ENCODE measurements around the gene MARS2. TPM values are rescaled to one million over a fixed set of nuclear protein-coding genes. Genes with fewer than 3 reads are reported as not detected.
A peak's percentile ranks its signal among the peaks of the same experiment; 100 is the strongest.

MARS2 gene
- polyA plus RNA-seq, 2 of the 4 experiments (the other 2 are of a cell fraction), result 9.0 to 10.9 TPM

- no peak for TF ChIP-seq HMGXB4 (CRISPR knock-in tag; IDR thresholded peaks at IDR 0.05; ENCODE audit: borderline replicate concordance)
- no peak for TF ChIP-seq RAD21 (conservative IDR thresholded peaks at IDR 0.05 in 1 of 2, IDR thresholded peaks at IDR 0.05 in 1 of 2)
- no peak for TF ChIP-seq TFCP2L1 (CRISPR knock-in tag; IDR thresholded peaks at IDR 0.05)
- TF ChIP-seq HDAC2 (IDR thresholded peaks at IDR 0.05), result no peak
- TF ChIP-seq JUN (IDR thresholded peaks at IDR 0.05), result no peak; a peak in 1 of 5 replicates
These were observed 1.0 kb downstream of the MARS2 start (continued) for GRCh38 chr2:197705912-197706838.

DNA sequence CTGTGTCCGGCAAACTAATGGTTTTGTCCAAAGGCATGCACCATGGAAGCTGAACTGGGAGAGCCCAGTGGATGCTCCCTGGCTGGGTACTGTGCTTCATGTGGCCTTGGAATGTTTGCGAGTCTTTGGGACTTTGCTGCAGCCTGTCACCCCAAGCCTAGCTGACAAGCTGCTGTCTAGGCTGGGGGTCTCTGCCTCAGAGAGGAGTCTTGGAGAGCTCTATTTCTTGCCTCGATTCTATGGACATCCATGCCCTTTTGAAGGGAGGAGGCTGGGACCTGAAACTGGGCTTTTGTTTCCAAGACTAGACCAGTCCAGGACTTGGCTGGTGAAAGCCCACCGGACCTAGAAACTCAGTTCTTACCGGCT, 1.7 kb downstream of the MARS2 start:
- Histone ChIP-seq H3K4me1 (peaks cover 30% of the 10 kb centered on the region), H3K27ac (peak overlapping the region in 1 of 2 experiments; percentile 7; a peak in 1 of 6 replicates), H3K4me3 (peak overlapping the region; percentile 64), H3K9me3 (no peaks in the 10 kb centered on the region), H3K4me2 (peak overlapping the region; percentile 87)
- POLR2A ChIA-PET, result no interaction called here
- peak in 1 of 2 experiments; percentile 11; a peak in 3 of 6 replicates for ATAC-seq
- CTCF ChIA-PET, result interaction anchor here (0.7 to 2.1 kb wide), 5 partner anchors 9 to 115 kb away, joined by 3 to 10 read pairs (median 3); no protein-coding TSS in a partner anchor
- TF ChIP-seq HOXB13 (CRISPR knock-in tag; IDR thresholded peaks at IDR 0.05; ENCODE audit: low read depth) (no peak), RCOR1 (IDR thresholded peaks at IDR 0.05; ENCODE audit: low read depth, low read length) (no peak), KDM1A (IDR thresholded peaks at IDR 0.05; ENCODE audit: low read depth) (no peak), ZSCAN20 (CRISPR knock-in tag; IDR thresholded peaks at IDR 0.05) (no peak), JUN (IDR thresholded peaks at IDR 0.05) (no peak), NR3C1 (IDR thresholded peaks at IDR 0.05) (no peak)
- WGBS (ENCODE audit: missing lambda C conversion rate), result 68% methylated on average over 5 of the region's 5 CpGs
- FAIRE-seq, result no peak
- DNase-seq (ENCODE audit: low read depth in 1 of 2, low spot score in 1 of 2), result no peak

DNA sequence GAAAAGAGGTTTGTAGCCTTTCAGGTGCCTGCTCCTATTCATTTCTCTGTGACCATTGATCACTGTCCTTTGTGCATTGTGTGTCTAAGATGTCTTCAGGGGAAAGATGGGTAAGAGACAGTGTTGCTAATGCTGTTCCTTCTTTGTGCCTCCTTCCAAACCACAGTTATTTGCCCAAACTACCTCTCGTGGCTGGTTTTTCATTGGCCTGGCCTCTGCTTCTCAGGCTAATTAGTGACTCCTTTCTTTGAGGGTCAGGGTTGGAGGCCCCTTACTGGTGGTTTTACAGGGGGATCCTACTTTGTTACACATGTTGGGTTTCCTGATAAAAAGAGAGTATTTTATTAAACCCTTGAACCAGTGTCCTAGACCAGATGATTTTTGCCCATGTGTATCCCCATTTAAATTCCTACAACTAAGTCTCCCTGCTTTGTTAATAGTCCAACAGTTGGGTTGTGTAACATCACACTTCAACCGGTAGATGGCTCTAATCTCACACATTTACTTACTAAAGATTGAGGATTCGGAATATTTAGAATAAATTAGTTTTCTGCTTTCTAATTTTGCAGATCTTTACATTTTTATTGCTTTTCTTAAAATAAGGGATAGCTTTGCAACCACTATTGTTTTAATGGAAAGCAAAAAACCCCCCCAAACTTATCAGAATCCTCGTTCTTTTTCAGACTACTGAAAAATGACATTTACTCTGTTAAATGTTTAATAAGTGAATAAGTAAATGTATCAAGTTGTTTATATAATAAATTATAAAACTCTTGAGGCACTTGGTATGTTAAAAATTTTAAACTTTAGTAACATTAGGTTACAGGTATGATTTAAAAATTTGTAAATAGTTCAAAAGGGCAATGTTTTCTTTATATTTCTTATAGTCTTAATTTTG, 2.4 kb downstream of the MARS2 start:
- no peaks in the 10 kb centered on the region for H3K9me3 ChIP-seq
- H3K4me3 ChIP-seq, result peak overlapping the region; percentile 64
- H3K27ac ChIP-seq, result no peak overlapping the region
- CTCF ChIA-PET, result interaction anchor here (0.6 to 2.1 kb wide), 7 partner anchors 9 to 1115 kb away, joined by 3 to 10 read pairs (median 3); no protein-coding TSS in a partner anchor
- peak overlapping the region; percentile 87 for H3K4me2 ChIP-seq
- DNase-seq (ENCODE audit: low read depth in 1 of 2, low spot score in 1 of 2), result peak; percentile 25 to 57
- peaks cover 30% of the 10 kb centered on the region for H3K4me1 ChIP-seq
- FAIRE-seq, result no peak
- 20% methylated on average over 4 of the region's 4 CpGs for WGBS (ENCODE audit: missing lambda C conversion rate)
- peak in 1 of 2 experiments; percentile 16; a peak in 1 of 6 replicates for ATAC-seq
- TF ChIP-seq KDM1A (IDR thresholded peaks at IDR 0.05; ENCODE audit: low read depth) (no peak), CEBPB (IDR thresholded peaks at IDR 0.05) (peak; percentile 25 to 75; a peak in 3 of 4 replicates), CTCF (IDR thresholded peaks at IDR 0.05) (peak; percentile 75), SMC3 (IDR thresholded peaks at IDR 0.05) (peak; percentile 49; the same call in 2 of the 3 replicates), SREBF2 (IDR thresholded peaks at IDR 0.05) (no peak), PHF8 (IDR thresholded peaks at IDR 0.05; ENCODE audit: borderline replicate concordance, low read depth) (no peak), MAFK (IDR thresholded peaks at IDR 0.05; ENCODE audit: partially characterized antibody) (no peak), RAD21 (conservative IDR thresholded peaks at IDR 0.05 in 1 of 2, IDR thresholded peaks at IDR 0.05 in 1 of 2) (peak; percentile 60 to 62)
- POLR2A ChIA-PET, result no interaction called here
